Dendritic cell treated with granulocyte-macrophage colony-stimulating factor and Interleukin-4, amounts not matched to agents 40 ng/mL and 50 ng/mL, for 4 days (primary cell): ENCODE results near the gene OSCAR.

ENCODE experiments used
- H3K27ac Mint-ChIP-seq: one replicate; pipeline ENCODE4 v1.8.0; 2022; ENCODE audit warnings: mild to moderate bottlenecking, mixed read lengths
- H3K27me3 Mint-ChIP-seq: one replicate; pipeline ENCODE4 v1.8.0; 2022; ENCODE audit warnings: mild to moderate bottlenecking, mixed read lengths
- H3K36me3 Mint-ChIP-seq: one replicate; pipeline ENCODE4 v1.8.0; 2022; ENCODE audit warnings: low read depth, mixed read lengths
- H3K4me1 Mint-ChIP-seq: one replicate; pipeline ENCODE4 v1.8.0; 2022; ENCODE audit warnings: low read depth, mixed read lengths
- H3K4me3 Mint-ChIP-seq: one replicate; pipeline ENCODE4 v1.8.0; 2022; ENCODE audit warnings: mild to moderate bottlenecking, moderate library complexity, mixed read lengths
- H3K9me3 Mint-ChIP-seq: one replicate; pipeline ENCODE4 v1.8.0; 2022; ENCODE audit warnings: mixed read lengths
- intact Hi-C: fragments of 100-400 bp; cut with micrococcal nuclease; formaldehyde crosslinking; loops from one replicate; pipeline ENCODE4 v1.15.0; 2022

The OSCAR gene

GRCh38 chr19:54094426-54095000 is 6.1 kb downstream of the OSCAR start:
- no peaks in the 10 kb centered on the region for H3K9me3 Mint-ChIP-seq
- H3K4me1 Mint-ChIP-seq = peaks cover 44% of the 10 kb centered on the region
- peaks cover 42% of the 10 kb centered on the region for H3K36me3 Mint-ChIP-seq
- no peak overlapping the region for H3K4me3 Mint-ChIP-seq
- H3K27ac Mint-ChIP-seq = no peak overlapping the region
- peaks cover 2% of the 10 kb centered on the region for H3K27me3 Mint-ChIP-seq
- intact Hi-C loops = no loop called here

- Mint-ChIP-seq H3K36me3 (no peaks in the 10 kb centered on the region), H3K27ac (no peak overlapping the region), H3K4me1 (peaks cover 14% of the 10 kb centered on the region), H3K27me3 (peaks cover 11% of the 10 kb centered on the region), H3K9me3 (peaks cover 16% of the 10 kb centered on the region), H3K4me3 (no peak overlapping the region)
- intact Hi-C loops = no loop called here
Observed at GRCh38 chr19:54084410-54084809, 16.2 kb downstream of the OSCAR start.

GRCh38 chr19:54081032-54081431 is 19.6 kb downstream of the OSCAR start, which contains the start of gene TARM1:
Gene TARM1, minus strand, starts transcription at chr19:54081365. Its CDS starts 25 bp downstream, at chr19:54081340.
- intact Hi-C loops = no loop called here
- Mint-ChIP-seq H3K27me3 (no peaks in the 10 kb centered on the region), H3K36me3 (no peaks in the 10 kb centered on the region), H3K4me1 (peaks cover 26% of the 10 kb centered on the region), H3K9me3 (peaks cover 16% of the 10 kb centered on the region), H3K27ac (no peak within 1 kb of the TSS), H3K4me3 (no peak within 1 kb of the TSS)

- Mint-ChIP-seq H3K27me3 (no peaks in the 10 kb centered on the region), H3K9me3 (peaks cover 8% of the 10 kb centered on the region), H3K4me1 (peaks cover 31% of the 10 kb centered on the region), H3K27ac (peak overlapping the region; percentile 79), H3K36me3 (no peaks in the 10 kb centered on the region), H3K4me3 (no peak overlapping the region)
- intact Hi-C loops = no loop called here
Observed at GRCh38 chr19:54077334-54077733, 23.3 kb downstream of the OSCAR start.

- no peak overlapping the region for H3K27ac Mint-ChIP-seq
- intact Hi-C loops = no loop called here
- no peak overlapping the region for H3K4me3 Mint-ChIP-seq
- H3K27me3 Mint-ChIP-seq = no peaks in the 10 kb centered on the region
- no peaks in the 10 kb centered on the region for H3K9me3 Mint-ChIP-seq
- H3K36me3 Mint-ChIP-seq = no peaks in the 10 kb centered on the region
- H3K4me1 Mint-ChIP-seq = peaks cover 21% of the 10 kb centered on the region
Observed at GRCh38 chr19:54074851-54075250, 25.8 kb downstream of the OSCAR start.

- H3K4me1 Mint-ChIP-seq = peaks cover 23% of the 10 kb centered on the region
- H3K27me3 Mint-ChIP-seq = no peaks in the 10 kb centered on the region
- peaks cover 10% of the 10 kb centered on the region for H3K9me3 Mint-ChIP-seq
- peak overlapping the region; percentile 35 for H3K27ac Mint-ChIP-seq
- intact Hi-C loops = no loop called here
- H3K36me3 Mint-ChIP-seq = no peaks in the 10 kb centered on the region
- no peak overlapping the region for H3K4me3 Mint-ChIP-seq
Observed at GRCh38 chr19:54073829-54074228, 26.8 kb downstream of the OSCAR start.

- H3K4me3 Mint-ChIP-seq = no peak overlapping the region
- peaks cover 3% of the 10 kb centered on the region for H3K27me3 Mint-ChIP-seq
- H3K4me1 Mint-ChIP-seq = peaks cover 16% of the 10 kb centered on the region
- H3K27ac Mint-ChIP-seq = peak overlapping the region; percentile 12
- peaks cover 10% of the 10 kb centered on the region for H3K9me3 Mint-ChIP-seq
- no peaks in the 10 kb centered on the region for H3K36me3 Mint-ChIP-seq
- intact Hi-C loops = no loop called here
Observed at GRCh38 chr19:54069470-54069869, 31.1 kb downstream of the OSCAR start.

- H3K4me1 Mint-ChIP-seq = peaks cover 45% of the 10 kb centered on the region
- peak within 1 kb of the TSS; percentile 55 for H3K4me3 Mint-ChIP-seq
- no peaks in the 10 kb centered on the region for H3K9me3 Mint-ChIP-seq
- peaks cover 3% of the 10 kb centered on the region for H3K27me3 Mint-ChIP-seq
- H3K27ac Mint-ChIP-seq = peak within 1 kb of the TSS; percentile 43
- intact Hi-C loops = loop anchor here (5.0 kb wide), 1 partner anchor 34 kb away; no protein-coding TSS in a partner anchor
- peaks cover 1% of the 10 kb centered on the region for H3K36me3 Mint-ChIP-seq
Observed at GRCh38 chr19:54063350-54064116, 37.1 kb downstream of the OSCAR start, which contains the start of gene VSTM1. Gene VSTM1, minus strand, starts transcription at chr19:54063897. Its CDS starts 120 bp downstream, at chr19:54063777.

- intact Hi-C loops = loop anchor here (5.0 kb wide), 1 partner anchor 35 kb away; no protein-coding TSS in a partner anchor
- Mint-ChIP-seq H3K36me3 (peaks cover 6% of the 10 kb centered on the region), H3K4me1 (peaks cover 40% of the 10 kb centered on the region), H3K27me3 (no peaks in the 10 kb centered on the region), H3K27ac (no peak overlapping the region), H3K4me3 (peak overlapping the region; percentile 4), H3K9me3 (no peaks in the 10 kb centered on the region)
Observed at GRCh38 chr19:54062643-54063042, 38.0 kb downstream of the OSCAR start.

GRCh38 chr19:54047616-54048015 is 53.0 kb downstream of the OSCAR start:
- no peaks in the 10 kb centered on the region for H3K9me3 Mint-ChIP-seq
- peaks cover 51% of the 10 kb centered on the region for H3K4me1 Mint-ChIP-seq
- H3K27ac Mint-ChIP-seq = peak overlapping the region; percentile 63
- peaks cover 3% of the 10 kb centered on the region for H3K27me3 Mint-ChIP-seq
- H3K4me3 Mint-ChIP-seq = no peak overlapping the region
- intact Hi-C loops = no loop called here
- no peaks in the 10 kb centered on the region for H3K36me3 Mint-ChIP-seq

GRCh38 chr19:54045771-54046170 is 54.8 kb downstream of the OSCAR start:
- Mint-ChIP-seq H3K36me3 (peaks cover 5% of the 10 kb centered on the region), H3K4me3 (no peak overlapping the region), H3K27me3 (peaks cover 8% of the 10 kb centered on the region), H3K4me1 (peaks cover 41% of the 10 kb centered on the region), H3K27ac (no peak overlapping the region), H3K9me3 (no peaks in the 10 kb centered on the region)
- intact Hi-C loops = no loop called here
